ENCODE measurements around the gene PTPN4.

Gene PTPN4

GRCh38 chr2:119768742-119769141 is 9.0 kb downstream of the PTPN4 start:
- DNase-seq (ENCODE audit: low read depth): no peak
- H3K4me3 ChIP-seq (ENCODE audit: low read length): no peak overlapping the region
- no peak for TF ChIP-seq CTCF (IDR thresholded peaks at IDR 0.05; ENCODE audit: insufficient read depth, low read depth, low read length, missing control alignments)

GRCh38 chr2:119769645-119770044 is 9.9 kb downstream of the PTPN4 start:
- no peak overlapping the region for H3K4me3 ChIP-seq (ENCODE audit: low read length)
- TF ChIP-seq CTCF (IDR thresholded peaks at IDR 0.05; ENCODE audit: insufficient read depth, low read depth, low read length, missing control alignments): no peak
- no peak for DNase-seq (ENCODE audit: low read depth)

GRCh38 chr2:119771331-119771730 is 11.6 kb downstream of the PTPN4 start:
- TF ChIP-seq CTCF (IDR thresholded peaks at IDR 0.05; ENCODE audit: insufficient read depth, low read depth, low read length, missing control alignments): no peak
- DNase-seq (ENCODE audit: low read depth): no peak
- no peak overlapping the region for H3K4me3 ChIP-seq (ENCODE audit: low read length)

GRCh38 chr2:119772128-119772527 is 12.4 kb downstream of the PTPN4 start:
- no peak overlapping the region for H3K4me3 ChIP-seq (ENCODE audit: low read length)
- DNase-seq (ENCODE audit: low read depth): no peak
- TF ChIP-seq CTCF (IDR thresholded peaks at IDR 0.05; ENCODE audit: insufficient read depth, low read depth, low read length, missing control alignments): no peak

- H3K4me3 ChIP-seq (ENCODE audit: low read length): no peak overlapping the region
- DNase-seq (ENCODE audit: low read depth): no peak
- TF ChIP-seq CTCF (IDR thresholded peaks at IDR 0.05; ENCODE audit: insufficient read depth, low read depth, low read length, missing control alignments): no peak
Observed at GRCh38 chr2:119772767-119773166, 13.0 kb downstream of the PTPN4 start.

GRCh38 chr2:119774026-119774425 is 14.3 kb downstream of the PTPN4 start:
- H3K4me3 ChIP-seq (ENCODE audit: low read length): no peak overlapping the region
- TF ChIP-seq CTCF (IDR thresholded peaks at IDR 0.05; ENCODE audit: insufficient read depth, low read depth, low read length, missing control alignments): no peak
- DNase-seq (ENCODE audit: low read depth): no peak

- no peak overlapping the region for H3K4me3 ChIP-seq (ENCODE audit: low read length)
- no peak for DNase-seq (ENCODE audit: low read depth)
- no peak for TF ChIP-seq CTCF (IDR thresholded peaks at IDR 0.05; ENCODE audit: insufficient read depth, low read depth, low read length, missing control alignments)
Observed at GRCh38 chr2:119775102-119775501, 15.4 kb downstream of the PTPN4 start.

Data from epithelial cell of esophagus (primary cell).